GM21423 (cell line): Measurements from ENCODE around the gene SASS6.

Source experiments
- ATAC-seq: cut with Tn5 transposase; IDR thresholded peaks from one replicate; pipeline ENCODE4 v1.9.1; 2021; ENCODE audit warnings: mild to moderate bottlenecking, moderate library complexity; ENCODE audit not compliant: unreplicated experiment

Gene SASS6, protein sequence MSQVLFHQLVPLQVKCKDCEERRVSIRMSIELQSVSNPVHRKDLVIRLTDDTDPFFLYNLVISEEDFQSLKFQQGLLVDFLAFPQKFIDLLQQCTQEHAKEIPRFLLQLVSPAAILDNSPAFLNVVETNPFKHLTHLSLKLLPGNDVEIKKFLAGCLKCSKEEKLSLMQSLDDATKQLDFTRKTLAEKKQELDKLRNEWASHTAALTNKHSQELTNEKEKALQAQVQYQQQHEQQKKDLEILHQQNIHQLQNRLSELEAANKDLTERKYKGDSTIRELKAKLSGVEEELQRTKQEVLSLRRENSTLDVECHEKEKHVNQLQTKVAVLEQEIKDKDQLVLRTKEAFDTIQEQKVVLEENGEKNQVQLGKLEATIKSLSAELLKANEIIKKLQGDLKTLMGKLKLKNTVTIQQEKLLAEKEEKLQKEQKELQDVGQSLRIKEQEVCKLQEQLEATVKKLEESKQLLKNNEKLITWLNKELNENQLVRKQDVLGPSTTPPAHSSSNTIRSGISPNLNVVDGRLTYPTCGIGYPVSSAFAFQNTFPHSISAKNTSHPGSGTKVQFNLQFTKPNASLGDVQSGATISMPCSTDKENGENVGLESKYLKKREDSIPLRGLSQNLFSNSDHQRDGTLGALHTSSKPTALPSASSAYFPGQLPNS

DNA sequence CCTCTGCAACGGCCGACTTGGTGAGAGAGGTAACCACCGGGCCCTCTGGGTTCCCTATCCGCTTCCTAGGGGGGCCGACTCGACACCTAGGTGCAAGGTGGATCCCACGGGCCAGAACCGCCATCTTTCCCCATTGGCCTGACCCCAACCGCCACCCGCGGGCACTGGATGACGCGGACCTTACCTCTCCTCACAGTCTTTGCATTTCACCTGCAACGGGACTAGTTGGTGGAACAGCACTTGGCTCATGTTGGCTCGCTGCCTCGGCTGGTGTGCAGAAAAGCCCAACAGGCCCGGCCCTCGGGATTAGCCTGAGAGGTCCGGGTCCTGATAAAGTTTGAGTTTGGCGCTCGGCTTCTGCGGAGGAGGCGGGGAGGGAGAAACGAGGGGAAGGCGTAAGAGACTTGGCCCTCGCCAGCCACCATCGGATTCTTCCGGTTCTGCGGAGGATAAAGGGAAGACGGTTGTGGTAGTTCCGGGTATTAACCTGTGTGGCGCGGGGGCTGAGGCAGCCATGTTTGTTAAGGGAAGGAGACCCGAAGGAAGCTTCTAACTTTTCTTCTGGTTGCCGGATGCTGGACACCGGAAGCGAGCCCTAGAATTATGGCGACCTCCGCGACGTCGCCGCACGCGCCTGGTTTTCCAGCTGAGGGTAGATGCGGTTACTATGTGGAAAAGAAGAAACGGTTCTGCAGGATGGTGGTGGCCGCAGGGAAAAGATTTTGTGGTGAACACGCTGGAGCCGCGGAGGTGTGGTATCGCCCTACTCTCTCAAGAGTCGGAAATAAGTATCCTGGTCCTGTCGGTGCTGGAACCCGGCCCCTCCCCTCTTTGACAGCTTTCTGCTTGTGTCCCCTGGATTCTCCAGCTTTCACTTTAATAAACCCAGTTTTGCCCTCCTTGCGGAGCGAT is at the start of gene SASS6, which contains the start of gene TRMT13:
SASS6 (minus strand) TSS at position 365 of the 912 bp plus-strand sequence; CDS start at position 249, 116 bp downstream.
TRMT13 (plus strand) TSS at position 598 of the 912 bp plus-strand sequence; CDS start at position 604, 6 bp downstream.
- peak; percentile 93 for ATAC-seq

DNA sequence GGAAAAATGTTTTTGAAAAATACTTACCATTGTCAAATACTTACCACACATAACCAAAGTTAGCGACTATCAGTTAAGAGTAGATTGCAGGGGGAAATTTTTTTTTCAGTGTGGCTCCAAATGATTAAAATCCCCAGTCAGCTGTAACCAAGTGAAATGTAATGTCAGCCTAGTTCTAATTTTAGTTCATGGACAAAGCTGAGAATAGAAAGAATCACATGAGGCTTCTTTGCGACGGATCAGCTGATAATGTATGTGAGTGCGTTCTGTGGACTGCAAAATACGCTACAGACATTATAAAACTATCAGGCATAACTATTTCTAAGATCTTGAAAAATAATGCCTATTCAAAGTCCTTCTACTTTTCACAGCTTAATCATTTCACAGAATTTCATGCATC is 45.4 kb upstream of the SASS6 start, which contains the start of gene LRRC39:
LRRC39 (minus strand) TSS at position 166 of the 400 bp plus-strand sequence. CDS start 9,740 bp downstream, outside the sequence.
- ATAC-seq = no peak

DNA sequence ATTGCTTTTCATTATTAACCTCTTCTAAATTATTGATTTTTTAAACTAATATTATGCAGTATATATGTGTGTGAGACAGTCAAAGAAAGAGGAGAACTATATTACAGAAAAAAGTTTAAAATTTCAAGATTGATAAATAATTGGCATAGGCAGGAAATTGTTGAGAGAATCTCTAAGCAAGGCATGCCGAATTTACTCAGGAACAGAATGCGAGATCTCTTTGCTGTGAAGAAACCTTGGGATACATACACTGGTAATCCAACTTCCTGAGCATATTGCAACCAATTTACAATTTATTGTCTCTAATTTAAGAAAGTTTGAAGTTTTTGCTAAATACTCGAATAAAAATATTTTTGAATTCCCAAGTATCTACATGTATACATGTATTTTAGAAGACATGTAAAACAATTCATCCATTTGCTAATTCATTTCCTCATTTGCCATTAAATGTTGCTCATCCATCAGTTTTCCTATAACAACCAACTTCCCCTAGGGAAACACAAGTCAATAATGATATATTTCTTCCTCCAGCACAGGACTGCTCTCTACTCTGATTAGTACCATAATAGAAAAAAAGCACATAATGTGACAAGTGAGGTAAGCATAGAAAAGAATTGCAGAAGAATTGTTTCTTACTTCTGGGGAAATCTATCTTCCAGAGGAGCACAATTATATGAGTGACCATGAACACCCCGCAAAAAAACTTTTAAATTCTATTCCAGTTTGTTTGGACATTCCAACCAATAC is 44.7 kb upstream of the SASS6 start:
- no peak for ATAC-seq

DNA sequence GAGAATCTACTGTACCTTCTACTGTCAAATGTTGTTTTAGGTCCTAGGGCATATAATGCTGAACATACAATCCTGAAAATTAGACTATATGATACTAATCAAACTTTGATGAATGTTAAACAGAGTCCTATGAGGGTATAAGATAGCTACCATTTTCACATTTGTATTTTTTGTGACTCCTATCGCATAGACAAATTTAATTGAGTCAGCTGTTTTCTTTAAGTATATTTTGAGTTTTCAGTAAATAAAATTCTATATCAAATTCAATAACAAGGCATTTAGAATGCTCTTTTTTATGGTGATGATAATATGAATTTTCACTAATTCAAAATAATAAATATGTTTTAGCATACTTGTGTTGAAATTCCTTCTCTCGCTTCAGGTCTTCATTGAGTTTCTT is 35.3 kb upstream of the SASS6 start:
- ATAC-seq = no peak

DNA sequence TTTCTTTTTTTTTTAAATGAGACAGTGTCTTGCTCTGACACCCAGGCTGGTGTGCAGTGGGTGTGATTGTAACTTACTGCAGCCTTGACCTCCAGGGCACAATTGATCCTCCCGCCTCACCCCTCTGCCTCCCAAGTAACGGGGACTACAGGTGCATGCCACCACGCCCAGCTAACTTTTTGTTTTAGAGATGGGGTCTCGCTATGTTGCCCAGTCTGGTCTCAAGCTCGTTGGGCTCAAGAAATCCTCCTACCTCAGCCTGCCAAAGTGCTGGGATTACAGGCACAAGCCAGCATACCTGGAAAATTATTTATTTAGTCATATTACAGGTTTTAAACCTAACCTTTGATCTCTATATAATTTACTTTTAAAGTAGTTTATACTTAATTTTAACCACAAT is 32.0 kb upstream of the SASS6 start:
- no peak for ATAC-seq

DNA sequence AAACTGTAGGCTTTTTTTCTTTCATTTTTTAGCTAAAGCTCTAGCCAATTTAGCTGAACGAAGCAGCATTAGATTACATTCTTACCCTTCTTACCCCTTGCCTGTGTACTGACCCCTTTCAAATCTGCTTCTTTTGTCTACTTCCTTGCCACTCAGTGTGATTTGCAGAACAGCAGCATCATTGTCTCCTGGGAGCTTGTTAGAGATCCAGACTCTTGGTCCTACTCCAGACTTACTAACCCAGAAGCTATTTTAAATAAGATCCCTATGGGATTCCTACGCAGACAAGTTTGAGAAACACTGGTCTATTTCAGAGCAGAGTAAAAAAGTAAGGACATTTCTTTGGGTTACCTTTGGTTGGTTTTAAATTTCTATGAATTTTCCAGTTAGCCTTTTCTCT is 31.5 kb upstream of the SASS6 start:
- no peak for ATAC-seq

DNA sequence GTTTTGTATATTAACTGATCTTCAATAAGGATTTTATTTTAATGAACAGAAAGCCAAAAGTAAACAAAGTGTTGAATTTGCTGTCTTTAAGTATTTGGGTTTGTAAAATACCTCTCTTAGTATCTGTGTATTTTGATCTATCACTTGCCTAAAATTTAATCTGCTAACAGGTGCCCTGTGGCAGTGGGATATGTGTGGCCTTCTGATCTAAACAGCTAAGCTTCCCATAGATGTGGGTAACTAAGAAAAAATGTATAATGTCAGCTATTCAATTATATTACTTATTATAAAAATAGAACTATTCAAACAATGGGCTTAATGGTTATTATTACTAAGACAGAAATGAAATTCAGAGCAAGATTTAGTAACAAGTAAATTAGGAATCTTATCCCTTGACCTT is 30.2 kb upstream of the SASS6 start:
- ATAC-seq = no peak

DNA sequence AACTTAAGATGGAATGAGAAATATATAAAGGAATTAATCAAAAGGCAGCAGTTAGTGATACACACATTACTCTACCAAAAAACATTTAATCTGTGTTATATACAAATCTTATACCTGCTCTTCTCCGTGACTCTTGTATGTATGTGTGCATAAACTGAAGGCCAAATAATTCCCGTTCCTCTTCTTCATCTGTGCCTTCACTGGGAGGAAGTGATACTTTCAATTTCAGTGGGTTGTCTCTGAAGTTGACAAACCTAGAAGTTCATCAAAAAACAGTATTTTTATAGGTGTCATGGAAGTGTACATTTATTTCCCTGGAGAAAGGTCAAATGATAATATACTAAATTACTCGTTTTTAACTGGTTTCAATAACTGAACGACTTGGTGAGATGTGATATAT is 19.5 kb upstream of the SASS6 start:
- peak; percentile 80 for ATAC-seq

DNA sequence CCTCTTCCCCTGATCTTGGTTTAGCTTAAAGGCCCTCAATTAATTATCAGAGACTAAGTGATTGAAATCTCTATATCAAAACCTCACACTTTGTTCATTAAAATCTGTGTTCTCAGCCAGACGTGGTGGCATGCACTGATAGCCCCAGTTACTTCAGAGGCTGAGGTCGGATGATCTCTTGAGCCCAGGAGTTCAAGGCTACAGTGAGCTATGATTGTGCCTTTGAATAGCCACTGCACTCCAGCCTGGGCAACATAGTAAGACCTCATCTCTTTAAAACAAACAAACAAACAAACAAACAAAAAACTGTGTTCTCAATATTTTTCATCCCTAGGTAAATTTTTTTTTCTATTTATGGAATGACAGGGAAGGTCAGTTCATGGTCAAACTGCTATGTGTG is 18.9 kb upstream of the SASS6 start:
- ATAC-seq = no peak

DNA sequence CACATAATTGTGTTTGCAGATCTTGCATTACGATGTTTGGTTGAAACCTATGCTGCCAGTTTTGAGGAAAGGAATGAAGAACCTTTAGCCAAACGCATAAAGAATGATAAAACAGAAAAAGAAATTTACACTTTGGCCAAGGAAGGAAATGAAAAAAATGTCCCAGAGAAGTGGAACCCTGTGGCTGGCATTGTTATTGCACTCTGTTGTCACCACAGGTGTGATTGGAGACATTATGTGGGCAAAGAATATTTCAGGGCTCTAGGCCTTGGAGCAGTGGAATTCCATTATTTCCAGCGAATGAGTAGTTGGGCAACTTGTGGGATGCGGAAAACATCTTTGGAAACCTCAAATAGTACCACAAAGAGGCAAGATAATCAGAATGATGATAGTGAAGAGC is 15.1 kb upstream of the SASS6 start:
- ATAC-seq = no peak

DNA sequence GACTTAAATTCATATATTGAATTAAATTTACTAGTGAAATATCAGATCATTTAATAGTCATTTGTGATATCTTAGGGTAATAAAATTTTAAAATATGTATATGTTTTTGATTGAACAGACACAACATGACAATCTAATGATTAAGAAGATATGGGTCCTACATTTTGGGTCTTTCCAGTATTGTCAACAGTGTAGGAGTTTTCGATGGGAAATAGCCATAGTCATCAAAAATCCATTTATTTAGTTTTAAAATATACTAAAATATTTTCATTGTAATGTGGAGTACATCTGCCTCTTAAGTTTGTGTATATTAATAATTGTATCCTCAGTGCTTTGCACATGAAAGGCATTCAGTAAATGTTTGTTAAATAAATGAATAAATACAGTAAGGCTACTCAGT is 14.2 kb upstream of the SASS6 start:
- no peak for ATAC-seq

DNA sequence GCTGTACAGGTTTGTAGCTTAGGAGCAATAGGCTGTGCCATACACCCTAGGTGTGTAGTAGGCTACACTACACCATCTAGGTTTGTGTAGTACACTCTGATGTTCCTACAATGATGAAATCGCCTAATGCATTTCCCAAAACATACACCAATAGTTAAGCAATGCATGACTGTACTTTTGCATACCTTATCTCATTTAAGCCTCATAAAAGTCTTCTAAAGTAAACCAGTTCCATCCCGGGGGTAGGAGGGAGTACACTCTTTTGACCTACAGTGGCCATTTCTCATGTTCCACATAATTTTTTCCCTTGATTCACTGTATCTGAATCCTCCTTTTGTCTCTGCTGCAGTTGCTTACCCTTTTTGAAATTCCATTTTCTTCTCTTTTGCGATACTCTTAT is 12.4 kb upstream of the SASS6 start:
- no peak for ATAC-seq

DNA sequence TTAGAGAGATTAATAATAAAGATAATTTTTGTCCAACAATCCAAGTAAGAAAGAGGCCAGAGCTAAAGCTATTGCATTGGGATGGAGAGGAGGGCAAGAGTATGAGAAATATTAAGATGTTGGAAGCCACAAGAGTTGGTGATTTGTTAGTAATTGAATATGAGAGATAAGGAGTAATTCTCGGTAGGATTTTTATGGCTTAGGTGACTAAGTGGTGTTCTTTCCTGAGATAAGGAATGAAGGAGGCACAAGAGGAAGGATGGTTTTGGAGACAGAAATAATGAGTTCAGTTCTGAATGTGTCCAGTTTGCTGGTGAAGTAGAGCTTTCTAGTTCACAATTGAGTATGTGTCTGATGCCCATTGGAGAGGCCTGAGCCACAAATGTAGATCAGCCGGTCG is 9.6 kb upstream of the SASS6 start:
- no peak for ATAC-seq

DNA sequence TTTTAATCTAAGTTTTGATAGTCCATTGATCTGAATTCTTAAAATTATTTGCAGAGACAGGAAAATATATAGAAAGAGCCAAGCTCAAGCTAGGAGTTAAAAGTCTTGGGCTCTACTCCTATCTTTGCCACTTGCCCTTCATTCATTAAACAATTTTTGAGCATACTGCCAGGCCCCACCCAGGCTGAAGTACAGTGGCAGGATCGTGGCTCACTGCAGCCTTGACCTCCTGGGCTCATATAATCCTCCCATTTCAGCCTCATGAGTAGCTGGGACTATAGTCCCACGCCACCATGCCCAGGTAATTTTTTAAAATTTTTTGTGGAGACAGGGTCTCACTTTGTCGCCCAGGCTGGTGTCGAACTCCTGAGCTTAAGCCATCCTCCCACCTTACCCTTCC is 8.5 kb upstream of the SASS6 start:
- ATAC-seq = no peak

DNA sequence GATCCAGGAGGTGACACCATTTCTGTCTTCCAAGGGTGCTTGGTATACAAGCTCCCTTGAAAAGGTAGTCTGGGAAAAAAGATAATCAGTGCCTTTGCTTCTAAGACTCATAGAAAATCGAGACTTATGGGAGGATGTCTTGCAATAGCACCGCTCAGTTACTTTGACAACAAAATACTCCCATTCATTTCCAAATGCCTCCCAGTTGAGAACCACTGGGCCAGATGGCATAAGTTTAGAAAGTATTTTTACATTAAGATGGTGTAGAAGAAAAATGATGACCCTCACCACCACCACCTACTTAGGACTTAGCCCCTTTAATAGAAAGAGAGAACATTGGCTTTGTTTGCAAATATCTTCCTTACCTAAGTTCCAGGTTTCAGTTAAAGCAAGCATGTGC is 4.9 kb upstream of the SASS6 start:
- no peak for ATAC-seq

DNA sequence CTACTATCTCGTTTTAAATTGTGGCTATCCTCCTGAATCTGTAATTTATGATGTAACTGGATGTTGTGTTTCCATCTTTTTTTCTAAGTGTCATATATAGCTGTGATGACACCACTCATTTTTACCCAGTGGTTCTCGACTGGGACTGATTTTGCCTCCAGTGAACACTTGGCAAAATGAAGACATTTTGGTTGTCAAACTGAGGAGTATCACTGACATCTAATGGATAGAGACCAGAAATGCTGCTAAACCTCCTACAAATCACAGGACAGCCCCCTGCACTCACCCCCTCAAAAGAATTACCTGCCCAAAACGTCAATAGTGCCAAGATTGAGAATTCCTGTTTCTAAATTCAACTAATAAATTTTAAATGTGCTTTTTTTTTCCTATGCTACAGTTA is 2.1 kb upstream of the SASS6 start:
- no peak for ATAC-seq

DNA sequence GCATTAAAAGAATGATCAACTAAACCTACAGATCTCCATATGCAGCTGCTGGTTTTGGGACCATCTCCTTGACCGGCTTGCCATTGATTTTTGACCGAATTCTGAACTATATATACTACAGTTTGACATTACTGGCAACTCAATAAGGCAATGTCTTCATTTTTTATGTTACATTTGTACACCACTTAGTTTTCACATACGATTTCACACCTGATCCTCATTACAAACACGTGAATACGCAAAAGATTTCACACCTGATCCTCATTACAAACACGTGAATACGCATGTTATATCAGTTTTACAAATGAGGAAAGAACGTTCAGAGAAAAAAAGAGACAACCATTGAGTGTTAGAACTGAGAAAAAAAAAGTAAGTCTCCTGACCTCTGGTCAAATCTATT is 1.1 kb downstream of the SASS6 start:
- no peak for ATAC-seq

DNA sequence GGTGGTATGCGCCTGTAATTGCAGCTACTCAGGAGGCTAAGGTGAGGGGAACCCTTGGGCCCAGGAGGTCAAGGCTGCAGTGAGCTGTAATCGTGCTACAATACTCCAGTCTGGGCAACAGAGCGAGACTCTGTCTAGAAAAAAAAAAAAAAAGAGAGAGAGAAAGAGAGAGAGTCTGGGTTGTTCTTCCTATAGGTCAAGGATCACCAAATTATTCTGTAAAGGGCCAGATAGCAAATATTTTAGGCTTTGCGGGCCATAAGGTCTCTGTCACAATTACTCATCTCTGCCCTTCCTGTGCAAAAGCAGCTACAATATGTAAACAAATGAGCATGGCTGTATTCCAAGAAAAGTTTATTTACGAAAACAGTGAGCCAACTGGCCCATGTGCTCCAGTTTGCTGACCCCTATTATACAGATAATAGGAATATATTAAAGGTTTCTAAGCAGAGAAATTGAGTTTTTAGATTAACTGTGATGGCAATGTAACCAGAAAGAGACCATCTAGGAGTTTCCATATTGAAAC is 2.1 kb downstream of the SASS6 start:
- ATAC-seq = no peak

DNA sequence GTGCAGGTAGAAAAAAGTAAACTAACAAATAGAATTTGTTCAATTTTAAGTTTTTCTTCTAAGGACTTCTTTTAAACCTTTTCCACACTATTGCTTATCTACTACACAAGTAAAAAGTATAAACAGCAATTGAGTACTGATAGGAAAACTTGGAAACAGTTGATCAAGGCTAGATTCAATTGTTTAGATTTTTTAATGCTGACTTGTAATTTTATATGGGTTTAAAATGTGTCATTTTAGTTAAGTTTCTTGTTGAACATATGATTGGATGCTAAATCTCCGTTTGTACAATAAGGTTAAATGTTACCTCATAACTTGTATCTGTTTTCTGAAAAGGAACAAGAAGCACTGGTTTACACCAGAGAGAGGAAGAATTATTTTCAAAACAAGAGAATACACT is 5.5 kb downstream of the SASS6 start:
- no peak for ATAC-seq

DNA sequence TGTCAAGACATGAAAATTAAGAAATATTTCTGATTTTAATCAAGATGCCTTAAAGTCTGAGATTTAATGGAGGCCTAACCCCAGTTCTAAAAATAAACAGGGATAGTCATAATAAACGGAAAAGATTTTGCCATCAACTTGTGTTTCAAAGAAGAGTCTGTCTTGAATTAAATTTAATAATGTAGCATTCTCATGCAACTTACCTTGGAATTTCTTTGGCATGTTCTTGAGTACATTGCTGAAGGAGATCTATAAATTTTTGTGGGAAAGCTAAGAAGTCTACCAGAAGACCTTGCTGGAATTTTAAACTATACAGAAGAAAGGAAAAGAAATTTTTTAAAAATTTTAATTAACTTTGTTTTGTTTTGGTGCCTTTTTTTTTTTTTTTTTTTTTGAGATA is 10.6 kb downstream of the SASS6 start:
- no peak for ATAC-seq
